Measurements from ENCODE around the gene MRPS15. TPM values are rescaled to one million over a fixed set of nuclear protein-coding genes. Genes with fewer than 3 reads are reported as not detected.

MRPS15 gene
- total and polyA plus RNA-seq, 8 donors: 48.9 to 84.2 (median 57.5) TPM

- H3K4me3 ChIP-seq: no peak overlapping the region
- DNase-seq: no peak
- peak overlapping the region in 1 of 2 donors; percentile 57 for H3K27ac ChIP-seq
- H3K36me3 ChIP-seq: peaks cover 0 to 7% of the 10 kb centered on the region in 2 donors
- peaks cover 0 to 21% of the 10 kb centered on the region in 2 donors for H3K4me1 ChIP-seq
- TF ChIP-seq CTCF (IDR thresholded peaks at IDR 0.05): no peak
- no peaks in the 10 kb centered on the region for H3K9me3 ChIP-seq
- H3K27me3 ChIP-seq: no peaks in the 10 kb centered on the region
- intact Hi-C loops (cut with DNase I): no loop called here
- no peak for ATAC-seq
Observed at GRCh38 chr1:36421649-36422048, 42.5 kb downstream of the MRPS15 start.

GRCh38 chr1:36420836-36421317 lies 43.3 kb downstream of the MRPS15 start:
- Histone ChIP-seq H3K4me1 (peaks cover 0 to 21% of the 10 kb centered on the region in 2 donors), H3K36me3 (peaks cover 0 to 7% of the 10 kb centered on the region in 2 donors), H3K27ac (peak overlapping the region in 1 of 2 donors; percentile 57), H3K9me3 (no peaks in the 10 kb centered on the region), H3K4me3 (no peak overlapping the region), H3K27me3 (no peaks in the 10 kb centered on the region)
- peak; percentile 62 to 97 (median 86) for DNase-seq
- intact Hi-C loops (cut with DNase I): no loop called here
- peak; percentile 88 to 94 for TF ChIP-seq CTCF (IDR thresholded peaks at IDR 0.05)
- peak; percentile 99 for ATAC-seq

- Histone ChIP-seq H3K4me3 (no peak overlapping the region), H3K9me3 (no peaks in the 10 kb centered on the region), H3K36me3 (peaks cover 0 to 7% of the 10 kb centered on the region in 2 donors), H3K27me3 (no peaks in the 10 kb centered on the region), H3K27ac (peak overlapping the region in 1 of 2 donors; percentile 57), H3K4me1 (peaks cover 0 to 21% of the 10 kb centered on the region in 2 donors)
- intact Hi-C loops (cut with DNase I): no loop called here
- ATAC-seq (peak; percentile 30), DNase-seq (peak in 1 of 4 donors; percentile 39)
- TF ChIP-seq CTCF (IDR thresholded peaks at IDR 0.05): no peak
Observed at GRCh38 chr1:36420409-36420808, 43.8 kb downstream of the MRPS15 start.

- DNase-seq: no peak
- H3K9me3 ChIP-seq: no peaks in the 10 kb centered on the region
- no peaks in the 10 kb centered on the region for H3K27me3 ChIP-seq
- peak; percentile 5 for ATAC-seq
- peaks cover 0 to 7% of the 10 kb centered on the region in 2 donors for H3K36me3 ChIP-seq
- no peak overlapping the region for H3K4me3 ChIP-seq
- intact Hi-C loops (cut with DNase I): loop anchor here in 1 of 2 donors (5.0 kb wide), 1 partner anchor 77 kb away; no protein-coding TSS in a partner anchor
- H3K4me1 ChIP-seq: peaks cover 0 to 21% of the 10 kb centered on the region in 2 donors
- TF ChIP-seq CTCF (IDR thresholded peaks at IDR 0.05): no peak
- no peak overlapping the region for H3K27ac ChIP-seq
Observed at GRCh38 chr1:36419569-36419968, 44.6 kb downstream of the MRPS15 start.

GRCh38 chr1:36419140-36419539 lies 45.0 kb downstream of the MRPS15 start:
- H3K4me3 ChIP-seq: no peak overlapping the region
- TF ChIP-seq CTCF (IDR thresholded peaks at IDR 0.05): no peak
- ATAC-seq (no peak), DNase-seq (no peak)
- H3K36me3 ChIP-seq: peaks cover 0 to 7% of the 10 kb centered on the region in 2 donors
- no peak overlapping the region for H3K27ac ChIP-seq
- no peaks in the 10 kb centered on the region for H3K27me3 ChIP-seq
- intact Hi-C loops (cut with DNase I): loop anchor here in 1 of 2 donors (5.0 kb wide), 1 partner anchor 77 kb away; no protein-coding TSS in a partner anchor
- peaks cover 0 to 21% of the 10 kb centered on the region in 2 donors for H3K4me1 ChIP-seq
- no peaks in the 10 kb centered on the region for H3K9me3 ChIP-seq

All from left lung (tissue), 10 donors.